ENCODE results near the gene VPS45.

DNA sequence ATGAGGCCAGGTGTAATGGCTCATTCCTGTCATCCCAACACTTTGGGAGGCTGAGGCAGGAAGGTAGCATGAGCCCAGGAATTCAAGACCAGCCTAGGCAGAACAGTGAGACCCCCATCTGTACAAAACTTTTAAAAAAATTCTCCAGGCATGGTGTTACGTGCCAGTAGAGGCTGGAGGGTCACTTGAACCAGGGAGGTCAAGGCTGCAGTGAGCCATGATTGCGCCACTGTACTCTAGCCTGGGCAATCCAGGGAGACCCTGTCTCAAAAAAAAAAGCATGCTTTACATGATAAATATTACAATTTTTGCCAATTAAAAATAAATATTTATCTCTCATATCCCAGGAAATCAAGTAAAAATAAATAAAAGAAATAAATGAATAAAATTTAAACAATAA lies 17.6 kb upstream of the VPS45 start:
- TF ChIP-seq, protein P1, sequence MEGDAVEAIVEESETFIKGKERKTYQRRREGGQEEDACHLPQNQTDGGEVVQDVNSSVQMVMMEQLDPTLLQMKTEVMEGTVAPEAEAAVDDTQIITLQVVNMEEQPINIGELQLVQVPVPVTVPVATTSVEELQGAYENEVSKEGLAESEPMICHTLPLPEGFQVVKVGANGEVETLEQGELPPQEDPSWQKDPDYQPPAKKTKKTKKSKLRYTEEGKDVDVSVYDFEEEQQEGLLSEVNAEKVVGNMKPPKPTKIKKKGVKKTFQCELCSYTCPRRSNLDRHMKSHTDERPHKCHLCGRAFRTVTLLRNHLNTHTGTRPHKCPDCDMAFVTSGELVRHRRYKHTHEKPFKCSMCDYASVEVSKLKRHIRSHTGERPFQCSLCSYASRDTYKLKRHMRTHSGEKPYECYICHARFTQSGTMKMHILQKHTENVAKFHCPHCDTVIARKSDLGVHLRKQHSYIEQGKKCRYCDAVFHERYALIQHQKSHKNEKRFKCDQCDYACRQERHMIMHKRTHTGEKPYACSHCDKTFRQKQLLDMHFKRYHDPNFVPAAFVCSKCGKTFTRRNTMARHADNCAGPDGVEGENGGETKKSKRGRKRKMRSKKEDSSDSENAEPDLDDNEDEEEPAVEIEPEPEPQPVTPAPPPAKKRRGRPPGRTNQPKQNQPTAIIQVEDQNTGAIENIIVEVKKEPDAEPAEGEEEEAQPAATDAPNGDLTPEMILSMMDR (IDR thresholded peaks at IDR 0.05; ENCODE audit: control extremely low read depth in 1 of 3, insufficient read depth in 1 of 3, low read depth in 1 of 3, low read length in 3 of 3) = no peak
- no peak for TF ChIP-seq POLR2A (IDR thresholded peaks at IDR 0.05; ENCODE audit: control extremely low read depth in 1 of 2, low read depth in 2 of 2, low read length in 2 of 2)
- TF ChIP-seq, protein P2, sequence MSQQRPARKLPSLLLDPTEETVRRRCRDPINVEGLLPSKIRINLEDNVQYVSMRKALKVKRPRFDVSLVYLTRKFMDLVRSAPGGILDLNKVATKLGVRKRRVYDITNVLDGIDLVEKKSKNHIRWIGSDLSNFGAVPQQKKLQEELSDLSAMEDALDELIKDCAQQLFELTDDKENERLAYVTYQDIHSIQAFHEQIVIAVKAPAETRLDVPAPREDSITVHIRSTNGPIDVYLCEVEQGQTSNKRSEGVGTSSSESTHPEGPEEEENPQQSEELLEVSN (IDR thresholded peaks at IDR 0.05) = no peak
- TF ChIP-seq EZH2 (IDR thresholded peaks at IDR 0.05; ENCODE audit: low read depth, low read length, severe bottlenecking) = no peak
- no peak for TF ChIP-seq SIN3A (conservative IDR thresholded peaks at IDR 0.05 in 1 of 2, IDR thresholded peaks at IDR 0.05 in 1 of 2; ENCODE audit: low read depth in 1 of 2, low read length in 2 of 2)
- no peak for TF ChIP-seq SRF (IDR thresholded peaks at IDR 0.05; ENCODE audit: low read depth, low read length)
- no peak for TF ChIP-seq CHD1 (IDR thresholded peaks at IDR 0.05; ENCODE audit: low read depth, low read length)
- TF ChIP-seq EP300 (IDR thresholded peaks at IDR 0.05; ENCODE audit: borderline replicate concordance in 1 of 2, low read depth in 2 of 2, low read length in 2 of 2) = no peak
- no peak for TF ChIP-seq CHD2 (IDR thresholded peaks at IDR 0.05; ENCODE audit: low read length)
- TF ChIP-seq JUN (IDR thresholded peaks at IDR 0.05; ENCODE audit: low read depth, low read length) = no peak
- TF ChIP-seq POLR2AphosphoS5 (IDR thresholded peaks at IDR 0.05; ENCODE audit: low read depth, low read length) = no peak

All from H1 (cell line).